ENCODE data around the gene PPT2. TPM values are rescaled to one million over a fixed set of nuclear protein-coding genes. Genes with fewer than 3 reads are reported as not detected.

PPT2 gene
- total and polyA plus RNA-seq, 2 donors (not counting 3 experiments of a cell fraction or from before 2014, with no cell fraction given), result 27.2 to 47.3 TPM

DNA sequence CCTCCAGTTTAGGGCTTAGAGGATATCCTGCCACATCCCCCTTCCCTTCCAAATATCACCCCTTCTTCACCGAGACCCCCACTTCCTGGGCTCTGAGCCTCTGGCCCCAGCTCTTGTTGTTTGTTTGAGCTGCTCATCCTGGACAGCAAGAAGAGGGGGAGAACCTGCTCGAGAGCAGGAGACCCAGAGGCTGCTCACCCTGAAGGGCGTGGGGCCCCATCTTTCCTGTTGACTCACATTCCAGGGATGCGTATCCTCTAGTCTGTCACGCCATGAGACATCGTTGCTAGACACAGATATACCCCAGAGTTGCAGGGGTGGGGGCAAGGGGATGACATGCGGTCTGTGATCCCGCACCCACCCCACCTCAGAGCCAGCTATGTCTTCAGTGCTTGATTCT, 39.1 kb upstream of the PPT2 start:
- no peaks in the 10 kb centered on the region for H3K79me2 ChIP-seq (ENCODE audit: control insufficient read depth, insufficient read depth, low read length)
- H2AFZ ChIP-seq (ENCODE audit: low read depth, low read length), result no peak overlapping the region
- no peaks in the 10 kb centered on the region for H3K9me3 ChIP-seq (replicated peaks; ENCODE audit: control insufficient read depth, insufficient read depth, low read length)
- DNase-seq (ENCODE audit: low read depth, low spot score), result no peak
- no peak for FAIRE-seq
- ChIA-PET CTCF (interaction anchor here (1.0 kb wide), 1 partner anchor 78 kb away, joined by 3 read pairs; the partner anchor contains the start of gene GPSM3), POLR2A (interaction anchor here (0.8 kb wide), 1 partner anchor 444 kb away, joined by 4 read pairs; no protein-coding TSS in a partner anchor)
- H3K4me3 ChIP-seq (replicated peaks in 1 of 3; ENCODE audit: insufficient read depth in 1 of 3, low read depth in 1 of 3, low read length in 3 of 3), result no peak overlapping the region
- H3K9me1 ChIP-seq (replicated peaks; ENCODE audit: control insufficient read depth, extremely low read depth, insufficient read depth, low read length), result no peaks in the 10 kb centered on the region
- no peak overlapping the region for H3K27ac ChIP-seq (ENCODE audit: insufficient read depth, low read depth, low read length)
- TF ChIP-seq POLR2AphosphoS5 (IDR thresholded peaks at IDR 0.05; ENCODE audit: insufficient read depth, low read depth, low read length), result no peak
- TF ChIP-seq MAX (IDR thresholded peaks at IDR 0.05; ENCODE audit: insufficient read depth, insufficient read length), result no peak
- TF ChIP-seq GATA2 (IDR thresholded peaks at IDR 0.05; ENCODE audit: insufficient read depth, insufficient read length, low read depth, low read length), result no peak
- TF ChIP-seq FOS (IDR thresholded peaks at IDR 0.05; ENCODE audit: borderline replicate concordance, insufficient read depth, low read length), result no peak
- no peak for TF ChIP-seq EZH2 (IDR thresholded peaks at IDR 0.05; ENCODE audit: borderline replicate concordance, low read depth, low read length, severe bottlenecking)
- TF ChIP-seq MYC (IDR thresholded peaks at IDR 0.05; ENCODE audit: low read depth, low read length), result no peak
- no TSS peak for BruUV-seq (replicated peaks)
- intact Hi-C loops (cut with micrococcal nuclease) (loop anchor here (10.0 kb wide), 1 partner anchor 300 kb away; no protein-coding TSS in a partner anchor), dilution Hi-C loops (cut with MboI; ENCODE audit: extremely low pct_ligation_motif_present, low sequenced_read_pairs) (no loop called here)
- H3K4me1 ChIP-seq (ENCODE audit: control insufficient read depth, extremely low read depth, insufficient read depth, low read length), result no peaks in the 10 kb centered on the region
- no peak overlapping the region for H3K9ac ChIP-seq (replicated peaks; ENCODE audit: extremely low read depth, insufficient read depth, low read length)
- no peaks in the 10 kb centered on the region for H4K20me1 ChIP-seq (replicated peaks; ENCODE audit: control insufficient read depth, extremely low read depth, insufficient read depth, low read length)
- H3K4me2 ChIP-seq (ENCODE audit: insufficient read depth, low read length), result no peak overlapping the region
- peaks cover 14 to 39% of the 10 kb centered on the region in 2 experiments for H3K36me3 ChIP-seq (ENCODE audit: control insufficient read depth in 2 of 2, extremely low read depth in 1 of 2, insufficient read depth in 2 of 2, low read length in 2 of 2)
- peaks cover 2 to 3% of the 10 kb centered on the region in 2 experiments for H3K27me3 ChIP-seq (ENCODE audit: control insufficient read depth in 2 of 2, insufficient read depth in 2 of 2, low read length in 2 of 2)

- BruUV-seq (replicated peaks), result TSS peak; percentile 49
- H3K9ac ChIP-seq (replicated peaks; ENCODE audit: extremely low read depth, insufficient read depth, low read length), result no peak overlapping the region
These were observed 38.3 kb upstream of the PPT2 start for GRCh38 chr6:32115623-32116022.

More at GRCh38 chr6:32115623-32116022, 38.3 kb upstream of the PPT2 start:
- no peak overlapping the region for H3K4me2 ChIP-seq (ENCODE audit: insufficient read depth, low read length)
- H3K4me1 ChIP-seq (ENCODE audit: control insufficient read depth, extremely low read depth, insufficient read depth, low read length), result no peaks in the 10 kb centered on the region
- H3K36me3 ChIP-seq (ENCODE audit: control insufficient read depth in 2 of 2, extremely low read depth in 1 of 2, insufficient read depth in 2 of 2, low read length in 2 of 2), result peaks cover 14 to 42% of the 10 kb centered on the region in 2 experiments
- dilution Hi-C loops (cut with MboI; ENCODE audit: extremely low pct_ligation_motif_present, low sequenced_read_pairs) (no loop called here), intact Hi-C loops (cut with micrococcal nuclease) (loop anchor here (10.0 kb wide), 1 partner anchor 299 kb away; no protein-coding TSS in a partner anchor)
- no peak overlapping the region for H2AFZ ChIP-seq (ENCODE audit: low read depth, low read length)
- H4K20me1 ChIP-seq (replicated peaks; ENCODE audit: control insufficient read depth, extremely low read depth, insufficient read depth, low read length), result no peaks in the 10 kb centered on the region
- no peaks in the 10 kb centered on the region for H3K27me3 ChIP-seq (ENCODE audit: control insufficient read depth in 2 of 2, insufficient read depth in 2 of 2, low read length in 2 of 2)
- H3K27ac ChIP-seq (ENCODE audit: insufficient read depth, low read depth, low read length), result no peak overlapping the region
- no peaks in the 10 kb centered on the region for H3K9me3 ChIP-seq (replicated peaks; ENCODE audit: control insufficient read depth, insufficient read depth, low read length)
- ChIA-PET CTCF (interaction anchor here (0.8 to 1.0 kb wide), 2 partner anchors 77 to 80 kb away, joined by 3 read pairs; partner anchors contain the start of gene GPSM3), POLR2A (no interaction called here)
- FAIRE-seq (no peak), DNase-seq (ENCODE audit: low read depth, low spot score) (no peak)
- H3K9me1 ChIP-seq (replicated peaks; ENCODE audit: control insufficient read depth, extremely low read depth, insufficient read depth, low read length), result no peaks in the 10 kb centered on the region
- no peak overlapping the region for H3K4me3 ChIP-seq (replicated peaks in 1 of 3; ENCODE audit: insufficient read depth in 1 of 3, low read depth in 1 of 3, low read length in 3 of 3)
- no peaks in the 10 kb centered on the region for H3K79me2 ChIP-seq (ENCODE audit: control insufficient read depth, insufficient read depth, low read length)
- TF ChIP-seq EZH2 (IDR thresholded peaks at IDR 0.05; ENCODE audit: borderline replicate concordance, low read depth, low read length, severe bottlenecking) (no peak), POLR2AphosphoS5 (IDR thresholded peaks at IDR 0.05; ENCODE audit: insufficient read depth, low read depth, low read length) (no peak), FOS (IDR thresholded peaks at IDR 0.05; ENCODE audit: borderline replicate concordance, insufficient read depth, low read length) (no peak), MAX (IDR thresholded peaks at IDR 0.05; ENCODE audit: insufficient read depth, insufficient read length) (no peak), POLR2A (IDR thresholded peaks at IDR 0.05; ENCODE audit: low read depth, low read length) (no peak), MYC (IDR thresholded peaks at IDR 0.05; ENCODE audit: low read depth, low read length) (no peak), JUN (IDR thresholded peaks at IDR 0.05; ENCODE audit: borderline replicate concordance, insufficient read depth, insufficient read length, low read depth) (no peak), GATA2 (IDR thresholded peaks at IDR 0.05; ENCODE audit: insufficient read depth, insufficient read length, low read depth, low read length) (no peak)
- TF ChIP-seq, protein P1, sequence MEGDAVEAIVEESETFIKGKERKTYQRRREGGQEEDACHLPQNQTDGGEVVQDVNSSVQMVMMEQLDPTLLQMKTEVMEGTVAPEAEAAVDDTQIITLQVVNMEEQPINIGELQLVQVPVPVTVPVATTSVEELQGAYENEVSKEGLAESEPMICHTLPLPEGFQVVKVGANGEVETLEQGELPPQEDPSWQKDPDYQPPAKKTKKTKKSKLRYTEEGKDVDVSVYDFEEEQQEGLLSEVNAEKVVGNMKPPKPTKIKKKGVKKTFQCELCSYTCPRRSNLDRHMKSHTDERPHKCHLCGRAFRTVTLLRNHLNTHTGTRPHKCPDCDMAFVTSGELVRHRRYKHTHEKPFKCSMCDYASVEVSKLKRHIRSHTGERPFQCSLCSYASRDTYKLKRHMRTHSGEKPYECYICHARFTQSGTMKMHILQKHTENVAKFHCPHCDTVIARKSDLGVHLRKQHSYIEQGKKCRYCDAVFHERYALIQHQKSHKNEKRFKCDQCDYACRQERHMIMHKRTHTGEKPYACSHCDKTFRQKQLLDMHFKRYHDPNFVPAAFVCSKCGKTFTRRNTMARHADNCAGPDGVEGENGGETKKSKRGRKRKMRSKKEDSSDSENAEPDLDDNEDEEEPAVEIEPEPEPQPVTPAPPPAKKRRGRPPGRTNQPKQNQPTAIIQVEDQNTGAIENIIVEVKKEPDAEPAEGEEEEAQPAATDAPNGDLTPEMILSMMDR (IDR thresholded peaks at IDR 0.05; ENCODE audit: extremely low read depth in 1 of 2, insufficient read depth in 1 of 2, low read depth in 1 of 2, low read length in 2 of 2), result no peak

All from endothelial cell of umbilical vein (primary cell).